Lower leg skin (tissue), 4 donors: ENCODE data around the gene ZNF749. TPM values are rescaled to one million over a fixed set of nuclear protein-coding genes. Genes with fewer than 3 reads are reported as not detected.

ENCODE experiments used
- DNase-seq, 2 donors: peaks; one replicate each; pipeline ENCODE4 v3.0.0-alpha.2; 2019; ENCODE audit warnings: low spot score in 2 of 2
- H3K4me3 ChIP-seq: fragments of 200-600 bp; sonication (generic); 2 replicates; pipeline ENCODE4 v1.5.1; 2017; ENCODE audit warnings: mild to moderate bottlenecking, low read depth; ENCODE audit not compliant: poor library complexity, severe bottlenecking
- CTCF ChIP-seq, 3 donors: fragments of 450-650 bp; IDR thresholded peaks; one replicate each; pipeline ENCODE4 v1.5.1; 2016; ENCODE audit warnings: antibody characterized with exemption in 3 of 3, mild to moderate bottlenecking in 3 of 3, moderate library complexity in 2 of 3
- POLR2A ChIP-seq, 2 donors: fragments of 450-650 bp; IDR thresholded peaks; one replicate each; pipeline ENCODE4 v1.6.1; 2016 to 2017; ENCODE audit warnings: antibody characterized with exemption in 2 of 2, mild to moderate bottlenecking in 1 of 2, moderate library complexity in 1 of 2
- WGBS, 2 donors: methylation state at CpG; one replicate each; pipeline ENCODE4 v1.1.5; 2018; 5-methylcytosine and 5-hydroxymethylcytosine counted together
- intact Hi-C: fragments of 100-400 bp; cut with DNase I; formaldehyde crosslinking; loops from one replicate; pipeline ENCODE4 v1.15.0; 2023; ENCODE audit warnings: low total_unique reads
- total RNA-seq, 4 donors: library from RNA; depleted of rRNA; stranded (reverse); fragments of >200 nt; gene quantifications; one replicate each; pipeline ENCODE4 v1.1.0, GENCODE V29; 2016

The ZNF749 gene
- total RNA-seq, 4 donors from 2014 or later, result 7.8 to 16.1 (median 12.9) TPM

- no peak overlapping the region for H3K4me3 ChIP-seq
- DNase-seq, result no peak
- intact Hi-C loops, result loop anchor here (10.0 kb wide), 1 partner anchor 751 kb away; the partner anchor contains the start of gene ZNF329
- WGBS, 2 donors, result 94 to 95% methylated on average over 9 of the region's 9 CpGs
- no peak for TF ChIP-seq CTCF (IDR thresholded peaks at IDR 0.05)
- no peak for TF ChIP-seq POLR2A (IDR thresholded peaks at IDR 0.05)
These were observed 31.2 kb upstream of the ZNF749 start for GRCh38 chr19:57403737-57404563.

GRCh38 chr19:57406516-57407123, 28.5 kb upstream of the ZNF749 start:
- 11 to 12% methylated on average over 4 to 7 of the region's 8 CpGs for WGBS, 2 donors
- peak in 1 of 2 donors; percentile 29 for DNase-seq
- TF ChIP-seq CTCF (IDR thresholded peaks at IDR 0.05), result no peak
- TF ChIP-seq POLR2A (IDR thresholded peaks at IDR 0.05), result no peak
- H3K4me3 ChIP-seq, result no peak overlapping the region
- intact Hi-C loops, result loop anchor here (10.0 kb wide), 1 partner anchor 748 kb away; the partner anchor contains the start of gene ZNF329

GRCh38 chr19:57410877-57411671, 24.1 kb upstream of the ZNF749 start, which contains the start of gene ZNF17:
TSS of gene ZNF17 (plus strand) at chr19:57411161. CDS start at chr19:57413616, 2,455 bp downstream.
- peak within 1 kb of the TSS; percentile 96 for H3K4me3 ChIP-seq
- peak; percentile 94 to 98 for DNase-seq
- no peak for TF ChIP-seq CTCF (IDR thresholded peaks at IDR 0.05)
- TF ChIP-seq POLR2A (IDR thresholded peaks at IDR 0.05), result no peak
- 0 to 1% methylated on average over 37 to 54 of the region's 55 CpGs for WGBS, 2 donors
- intact Hi-C loops, result no loop called here

- WGBS, 2 donors, result 98 to 100% methylated on average over 4 of the region's 4 CpGs
- H3K4me3 ChIP-seq, result no peak overlapping the region
- intact Hi-C loops, result no loop called here
- TF ChIP-seq CTCF (IDR thresholded peaks at IDR 0.05), result no peak
- TF ChIP-seq POLR2A (IDR thresholded peaks at IDR 0.05), result no peak
- DNase-seq, result no peak
These were observed 15.7 kb upstream of the ZNF749 start for GRCh38 chr19:57419439-57419838.

GRCh38 chr19:57421037-57421436, 14.1 kb upstream of the ZNF749 start:
- intact Hi-C loops, result no loop called here
- TF ChIP-seq POLR2A (IDR thresholded peaks at IDR 0.05) (no peak), CTCF (IDR thresholded peaks at IDR 0.05) (no peak)
- WGBS, 2 donors, result 94 to 95% methylated on average over 3 of the region's 3 CpGs

More at GRCh38 chr19:57421037-57421436, 14.1 kb upstream of the ZNF749 start:
- H3K4me3 ChIP-seq, result no peak overlapping the region
- DNase-seq, result no peak
